ENCODE data around the gene CD79B. TPM values are rescaled to one million over a fixed set of nuclear protein-coding genes. Genes with fewer than 3 reads are reported as not detected.

Gene CD79B
- total RNA-seq, 1 donor, result not detected

GRCh38 chr17:63954402-63955063 is 22.4 kb upstream of the CD79B start:
- DNase-seq (ENCODE audit: low read depth), result no peak
- no peak for TF ChIP-seq CTCF (IDR thresholded peaks at IDR 0.05; ENCODE audit: insufficient read depth, low read length)
- H3K4me3 ChIP-seq (ENCODE audit: low read depth, low read length), result no peak overlapping the region

GRCh38 chr17:63950940-63951907 is 19.1 kb upstream of the CD79B start:
- no peak for DNase-seq (ENCODE audit: low read depth)
- peak; percentile 9 for TF ChIP-seq CTCF (IDR thresholded peaks at IDR 0.05; ENCODE audit: insufficient read depth, low read length)
- no peak overlapping the region for H3K4me3 ChIP-seq (ENCODE audit: low read depth, low read length)

GRCh38 chr17:63949576-63950250 is 17.6 kb upstream of the CD79B start:
- DNase-seq (ENCODE audit: low read depth), result no peak
- H3K4me3 ChIP-seq (ENCODE audit: low read depth, low read length), result no peak overlapping the region
- TF ChIP-seq CTCF (IDR thresholded peaks at IDR 0.05; ENCODE audit: insufficient read depth, low read length), result no peak

- TF ChIP-seq CTCF (IDR thresholded peaks at IDR 0.05; ENCODE audit: insufficient read depth, low read length), result no peak
- DNase-seq (ENCODE audit: low read depth), result no peak
- no peak overlapping the region for H3K4me3 ChIP-seq (ENCODE audit: low read depth, low read length)
Measured at GRCh38 chr17:63948521-63948920, 16.4 kb upstream of the CD79B start.

- H3K4me3 ChIP-seq (ENCODE audit: low read depth, low read length), result no peak overlapping the region
- DNase-seq (ENCODE audit: low read depth), result no peak
- no peak for TF ChIP-seq CTCF (IDR thresholded peaks at IDR 0.05; ENCODE audit: insufficient read depth, low read length)
Measured at GRCh38 chr17:63947711-63948330, 15.7 kb upstream of the CD79B start.
